Measurements from ENCODE around the gene MRPS5.

DNA sequence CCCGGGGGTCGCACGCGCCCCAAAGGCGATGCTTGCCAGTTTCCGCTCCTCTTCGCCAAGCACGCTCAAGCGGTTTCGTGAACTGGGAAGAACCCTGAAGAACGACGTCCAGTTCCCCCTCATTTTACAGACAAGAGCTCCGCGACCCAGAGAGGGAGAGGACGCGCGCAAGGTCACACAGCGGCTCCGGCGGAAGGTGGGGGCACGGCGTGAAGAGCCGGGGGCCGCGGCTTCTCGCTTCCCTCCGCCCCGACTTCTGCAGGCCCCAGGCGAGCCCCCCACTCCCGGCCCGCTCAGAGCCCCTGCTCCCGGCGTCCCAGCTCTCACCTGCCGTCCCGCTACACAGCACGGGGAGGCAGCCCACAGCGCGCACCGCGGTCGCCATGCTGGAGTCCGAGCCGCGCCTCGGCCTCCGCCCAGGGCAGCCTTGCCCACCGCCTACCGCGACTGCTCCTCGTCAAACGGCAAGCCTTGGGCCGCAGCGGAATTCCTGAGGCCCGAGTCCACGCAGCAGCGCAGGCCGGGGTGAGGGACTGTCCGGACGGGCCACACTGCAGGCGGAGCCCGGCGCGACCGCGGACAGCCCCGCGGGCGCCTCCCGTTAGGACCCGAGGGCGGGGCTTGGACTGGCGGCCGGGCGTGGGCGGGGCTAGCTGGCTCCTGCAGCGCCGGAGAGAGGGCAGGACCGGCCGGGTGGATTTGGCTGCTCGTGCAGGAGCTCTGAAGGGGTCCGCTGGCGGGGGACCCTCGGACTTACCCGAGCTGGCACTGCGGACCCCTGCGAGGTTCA is at the start of gene MRPS5:
- TF ChIP-seq SPI1 (IDR thresholded peaks at IDR 0.05; ENCODE audit: borderline replicate concordance, low read depth) (no peak), CTCF (IDR thresholded peaks at IDR 0.05; ENCODE audit: insufficient read depth, low read length) (no peak), POLR2AphosphoS5 (IDR thresholded peaks at IDR 0.05; ENCODE audit: low read depth) (peak; percentile 57; the same call in 1 of the 2 replicates), GABPA (IDR thresholded peaks at IDR 0.05; ENCODE audit: low read depth) (no peak)
- TF ChIP-seq, protein P1, sequence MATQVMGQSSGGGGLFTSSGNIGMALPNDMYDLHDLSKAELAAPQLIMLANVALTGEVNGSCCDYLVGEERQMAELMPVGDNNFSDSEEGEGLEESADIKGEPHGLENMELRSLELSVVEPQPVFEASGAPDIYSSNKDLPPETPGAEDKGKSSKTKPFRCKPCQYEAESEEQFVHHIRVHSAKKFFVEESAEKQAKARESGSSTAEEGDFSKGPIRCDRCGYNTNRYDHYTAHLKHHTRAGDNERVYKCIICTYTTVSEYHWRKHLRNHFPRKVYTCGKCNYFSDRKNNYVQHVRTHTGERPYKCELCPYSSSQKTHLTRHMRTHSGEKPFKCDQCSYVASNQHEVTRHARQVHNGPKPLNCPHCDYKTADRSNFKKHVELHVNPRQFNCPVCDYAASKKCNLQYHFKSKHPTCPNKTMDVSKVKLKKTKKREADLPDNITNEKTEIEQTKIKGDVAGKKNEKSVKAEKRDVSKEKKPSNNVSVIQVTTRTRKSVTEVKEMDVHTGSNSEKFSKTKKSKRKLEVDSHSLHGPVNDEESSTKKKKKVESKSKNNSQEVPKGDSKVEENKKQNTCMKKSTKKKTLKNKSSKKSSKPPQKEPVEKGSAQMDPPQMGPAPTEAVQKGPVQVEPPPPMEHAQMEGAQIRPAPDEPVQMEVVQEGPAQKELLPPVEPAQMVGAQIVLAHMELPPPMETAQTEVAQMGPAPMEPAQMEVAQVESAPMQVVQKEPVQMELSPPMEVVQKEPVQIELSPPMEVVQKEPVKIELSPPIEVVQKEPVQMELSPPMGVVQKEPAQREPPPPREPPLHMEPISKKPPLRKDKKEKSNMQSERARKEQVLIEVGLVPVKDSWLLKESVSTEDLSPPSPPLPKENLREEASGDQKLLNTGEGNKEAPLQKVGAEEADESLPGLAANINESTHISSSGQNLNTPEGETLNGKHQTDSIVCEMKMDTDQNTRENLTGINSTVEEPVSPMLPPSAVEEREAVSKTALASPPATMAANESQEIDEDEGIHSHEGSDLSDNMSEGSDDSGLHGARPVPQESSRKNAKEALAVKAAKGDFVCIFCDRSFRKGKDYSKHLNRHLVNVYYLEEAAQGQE (IDR thresholded peaks at IDR 0.05; ENCODE audit: insufficient replicate concordance, low read depth), result no peak

Data from HL-60 (cell line).